H1 (cell line): ENCODE data around the gene GAS7. TPM values are rescaled to one million over a fixed set of nuclear protein-coding genes. Genes with fewer than 3 reads are reported as not detected.

Experiments
- CTCF ChIA-PET: fragments of 300-600 bp; sonication (Branson Sonifier 250); formaldehyde crosslinking; loops from one replicate; lab custom pipeline; 2021; ENCODE audit not compliant: partially characterized antibody; lab: Charles Lee
- POLR2A ChIA-PET: fragments of 300-600 bp; sonication (Branson Sonifier 250); formaldehyde crosslinking; loops from one replicate; lab custom pipeline; 2021; ENCODE audit warnings: inconsistent platforms; ENCODE audit not compliant: partially characterized antibody; lab: Charles Lee
- DNase-seq, 2 experiments: peaks; one replicate each; pipeline versions ENCODE4 v3.0.0 to v3.0.0-alpha.2; 2010 to 2022; ENCODE audit warnings: low spot score in 2 of 2, low read depth in 1 of 2, mixed read lengths in 1 of 2
- FAIRE-seq: peaks from 2 replicates; lab custom pipeline; 2011; peaks lifted over from hg19 to GRCh38; lab: Jason Lieb, UNC
- H2AFZ ChIP-seq: 2 replicates; pipeline ENCODE4 v1.8.1; 2012; ENCODE audit warnings: low read length, inconsistent platforms
- H2AK5ac ChIP-seq: 2 replicates; pipeline ENCODE4 v1.6.1; 2013; ENCODE audit warnings: low read depth, low read length
- H2BK120ac ChIP-seq: replicated peaks from 2 replicates; pipeline ENCODE3; 2013; ENCODE audit warnings: low read depth, low read length, inconsistent platforms
- H2BK12ac ChIP-seq: 2 replicates; pipeline ENCODE4 v1.6.1; 2013; ENCODE audit warnings: low read depth, low read length
- H2BK15ac ChIP-seq: 2 replicates; pipeline ENCODE4 v1.6.1; 2013; ENCODE audit warnings: low read length
- H2BK20ac ChIP-seq: 2 replicates; pipeline ENCODE4 v1.6.1; 2013; ENCODE audit warnings: low read length
- H2BK5ac ChIP-seq: 2 replicates; pipeline ENCODE4 v1.6.1; 2013; ENCODE audit warnings: low read depth, low read length
- H3K14ac ChIP-seq: 2 replicates; pipeline ENCODE4 v1.6.1; 2013; ENCODE audit warnings: inconsistent platforms; ENCODE audit not compliant: insufficient read length
- H3K18ac ChIP-seq: 2 replicates; pipeline ENCODE4 v1.6.1; 2013; ENCODE audit warnings: low read length; ENCODE audit errors: extremely low read depth
- H3K23ac ChIP-seq: 2 replicates; pipeline ENCODE4 v1.6.1; 2013; ENCODE audit warnings: inconsistent platforms; ENCODE audit not compliant: insufficient read length
- H3K23me2 ChIP-seq: 2 replicates; pipeline ENCODE4 v1.6.1; 2013; ENCODE audit warnings: low read depth, low read length
- H3K27ac ChIP-seq: 2 replicates; pipeline ENCODE4 v1.6.1; 2011; ENCODE audit warnings: low read depth, low read length, inconsistent platforms
- H3K27me3 ChIP-seq, 4 experiments: replicated peaks in 1 of 4; 1 replicate in 1 of 4; 2 replicates in 3 of 4; pipeline versions ENCODE4 v1.6.1 to v1.8.1; 2011 to 2013; ENCODE audit warnings: low read length in 3 of 4, mild to moderate bottlenecking in 3 of 4, inconsistent platforms in 2 of 4, mixed read lengths in 2 of 4, moderate library complexity in 1 of 4; ENCODE audit not compliant: control insufficient read depth in 3 of 4, insufficient read depth in 3 of 4; ENCODE audit errors: extremely low read depth in 1 of 4
- H3K36me3 ChIP-seq, 4 experiments: 2 replicates each; pipeline versions ENCODE4 v1.6.1 to v1.8.1; 2011 to 2013; ENCODE audit warnings: mild to moderate bottlenecking in 4 of 4, low read length in 3 of 4, moderate library complexity in 2 of 4, control low read depth in 1 of 4, inconsistent platforms in 1 of 4; ENCODE audit not compliant: insufficient read depth in 4 of 4, control insufficient read depth in 2 of 4
- H3K4ac ChIP-seq: replicated peaks from 2 replicates; pipeline ENCODE3; 2013; ENCODE audit warnings: low read length, low read depth, mixed read lengths, inconsistent platforms; ENCODE audit not compliant: insufficient read length
- H3K4me1 ChIP-seq, 4 experiments: replicated peaks in 1 of 4; 1 replicate in 1 of 4; 2 replicates in 3 of 4; pipeline versions ENCODE4 v1.6.1 to v1.8.1; 2011 to 2013; ENCODE audit warnings: low read length in 3 of 4, inconsistent platforms in 2 of 4, mixed read lengths in 1 of 4; ENCODE audit not compliant: insufficient read depth in 4 of 4, control insufficient read depth in 3 of 4
- H3K4me2 ChIP-seq, 2 experiments: 2 replicates each; pipeline versions ENCODE4 v1.6.1 to v1.8.1; 2011 to 2013; ENCODE audit warnings: low read depth in 2 of 2, low read length in 2 of 2, control low read depth in 1 of 2, inconsistent platforms in 1 of 2, mild to moderate bottlenecking in 1 of 2; ENCODE audit not compliant: insufficient read depth in 1 of 2
- H3K4me3 ChIP-seq, 4 experiments: fragments of 200-600, 300-600 bp in 1 of 4; sonication (generic), shearing (Covaris generic), sonication (Bioruptor Twin) in 1 of 4; 2 replicates each; pipeline versions ENCODE4 v1.5.1 to v1.8.1; 2011 to 2016; ENCODE audit warnings: low read length in 4 of 4, low read depth in 3 of 4, control low read depth in 2 of 4, inconsistent platforms in 2 of 4, mild to moderate bottlenecking in 2 of 4, mixed read lengths in 1 of 4, moderate library complexity in 1 of 4; ENCODE audit not compliant: insufficient read depth in 2 of 4; ENCODE audit errors: extremely low read depth in 1 of 4
- H3K56ac ChIP-seq: replicated peaks from 2 replicates; pipeline ENCODE3; 2013; ENCODE audit warnings: low read depth, mild to moderate bottlenecking, mixed read lengths, low read length, inconsistent platforms; ENCODE audit not compliant: insufficient read length
- H3K79me1 ChIP-seq: 2 replicates; pipeline ENCODE4 v1.6.1; 2013; ENCODE audit warnings: low read depth, low read length, control low read depth
- H3K79me2 ChIP-seq, 2 experiments: 2 replicates each; pipeline versions ENCODE4 v1.6.1 to v1.8.1; 2012 to 2013; ENCODE audit warnings: low read length in 2 of 2, mild to moderate bottlenecking in 2 of 2, inconsistent platforms in 1 of 2; ENCODE audit not compliant: insufficient read depth in 2 of 2, control insufficient read depth in 1 of 2
- H3K9ac ChIP-seq, 4 experiments: replicated peaks in 1 of 4; 1 replicate in 1 of 4; 2 replicates in 3 of 4; pipeline versions ENCODE4 v1.6.1 to v1.8.1; 2011 to 2013; ENCODE audit warnings: low read depth in 3 of 4, low read length in 3 of 4, control low read depth in 2 of 4, mild to moderate bottlenecking in 2 of 4, moderate library complexity in 2 of 4, inconsistent platforms in 1 of 4; ENCODE audit errors: extremely low read depth in 1 of 4
- H3K9me3 ChIP-seq, 2 experiments: 2 replicates each; pipeline versions ENCODE4 v1.6.1 to v1.8.1; 2012 to 2013; ENCODE audit warnings: mild to moderate bottlenecking in 2 of 2, moderate library complexity in 2 of 2, control low read depth in 1 of 2, inconsistent platforms in 1 of 2, low read depth in 1 of 2, low read length in 1 of 2, mixed read lengths in 1 of 2; ENCODE audit not compliant: insufficient read depth in 2 of 2
- H4K20me1 ChIP-seq, 2 experiments: replicated peaks in 1 of 2; 2 replicates each; pipeline versions ENCODE3 to v1.8.1; 2011 to 2013; ENCODE audit warnings: inconsistent platforms in 2 of 2, low read length in 2 of 2, mild to moderate bottlenecking in 1 of 2; ENCODE audit not compliant: insufficient read depth in 2 of 2, control insufficient read depth in 1 of 2
- H4K5ac ChIP-seq: 2 replicates; pipeline ENCODE4 v1.6.1; 2013; ENCODE audit warnings: low read length, low read depth, mixed read lengths, inconsistent platforms; ENCODE audit not compliant: insufficient read length
- H4K8ac ChIP-seq: 2 replicates; pipeline ENCODE4 v1.8.0; 2013; ENCODE audit warnings: mild to moderate bottlenecking, moderate library complexity, low read length, inconsistent platforms; ENCODE audit not compliant: insufficient read depth; ENCODE audit errors: extremely low read depth
- H4K91ac ChIP-seq: replicated peaks from 2 replicates; pipeline ENCODE3; 2013; ENCODE audit warnings: low read length, mixed read lengths, inconsistent platforms; ENCODE audit not compliant: insufficient read length
- CBX5 ChIP-seq: fragments of 300-800, 300-1000 bp; sonication (generic); IDR thresholded peaks from 2 replicates; pipeline ENCODE4 v1.7.1; 2016; ENCODE audit warnings: antibody characterized with exemption, low read length, low read depth
- WGBS, 2 experiments: shearing (Covaris generic) in 1 of 2; methylation state at CpG; one replicate each; pipeline versions ENCODE4 v1.1.6 to v1.1.7; 2013 to 2015; ENCODE audit warnings: low lambda C conversion rate in 2 of 2, mixed read lengths in 2 of 2, inconsistent platforms in 1 of 2, low coverage in 1 of 2, missing lambda C conversion rate in 1 of 2; ENCODE audit not compliant: insufficient replicate concordance in 2 of 2, insufficient coverage in 1 of 2, insufficient read length in 1 of 2; ENCODE audit errors: extremely low coverage in 1 of 2, missing lambda C conversion rate in 1 of 2; 5-methylcytosine and 5-hydroxymethylcytosine counted together
- polyA plus RNA-seq, 7 experiments: library from polyadenylated mRNA; depleted of rRNA in 3 of 7; stranded (reverse) in 5 of 7; unstranded in 2 of 7; fragments of >200 nt in 5 of 7; fragments of 200-250 nt in 2 of 7; gene quantifications; 1 replicate in 5 of 7; 2 replicates in 1 of 7; 4 replicates in 1 of 7; pipeline versions ENCODE4 v1.2.1 to v1.2.3, GENCODE V29; 2011 to 2013; ENCODE audit warnings: missing spikeins in 2 of 7, mixed read lengths in 2 of 7
- total RNA-seq: library from RNA; stranded (reverse); fragmentation: NEBNext Ultra II Directional; extraction: Animal tissue kit (Norgen Biotek cat#: 25700); gene quantifications from 2 replicates; pipeline ENCODE4 v1.2.1, GENCODE V29; 2021

Gene GAS7
- total and polyA plus RNA-seq, 2 of the 8 experiments (the other 6 are each of a cell fraction or from before 2014, with no cell fraction given): 5.0 to 14.5 TPM

- Histone ChIP-seq H3K18ac (no peak overlapping the region), H4K20me1 (no peaks in the 10 kb centered on the region), H3K23me2 (no peaks in the 10 kb centered on the region), H3K14ac (no peak overlapping the region), H4K5ac (no peak overlapping the region), H4K91ac (no peak overlapping the region), H4K8ac (no peak overlapping the region), H3K9ac (no peak overlapping the region), H3K36me3 (no peaks in the 10 kb centered on the region), H3K79me2 (no peaks in the 10 kb centered on the region), H2BK120ac (no peak overlapping the region), H2BK15ac (no peak overlapping the region), H3K4me2 (no peak overlapping the region), H3K56ac (no peak overlapping the region), H3K27me3 (no peaks in the 10 kb centered on the region), H2AK5ac (no peak overlapping the region), H2BK20ac (no peak overlapping the region), H2BK5ac (no peak overlapping the region), H3K4me1 (0 out of 7 replicates have a peak, but pooled peaks cover 0 to 3% (median 0%) of the 10 kb centered on the region in 4 experiments), H2AFZ (no peak overlapping the region), H3K4me3 (no peak overlapping the region), H3K23ac (no peak overlapping the region), H2BK12ac (no peak overlapping the region), H3K9me3 (peaks cover 3 to 7% of the 10 kb centered on the region in 2 experiments; a peak in 3 of 4 replicates), H3K27ac (no peak overlapping the region), H3K79me1 (no peaks in the 10 kb centered on the region), H3K4ac (no peak overlapping the region)
- WGBS, 2 experiments: 95% methylated on average over 8 of the region's 8 CpGs; no CpG with 5 or more reads in 1 of the 2 experiments
- CTCF ChIA-PET: interaction anchor here (0.7 to 9.7 kb wide), 2 partner anchors 15 to 24 kb away, joined by 4 to 101 read pairs; partner anchors contain the start of gene RCVRN
- DNase-seq (no peak), FAIRE-seq (no peak)
- no peak for TF ChIP-seq CBX5
- POLR2A ChIA-PET: no interaction called here
Observed at GRCh38 chr17:9887508-9887907, 310.9 kb downstream of the GAS7 start.
